Activated CD8-positive, alpha-beta memory T cell treated with anti-CD3 and anti-CD28 coated beads, Interleukin-2, amount 50 U/mL, for 4 hours (primary cell): ENCODE measurements around the gene ITGA11.

ENCODE experiments used
- DNase-seq: peaks from one replicate; pipeline ENCODE4 v3.0.0-alpha.2; 2020

ITGA11 gene

DNA sequence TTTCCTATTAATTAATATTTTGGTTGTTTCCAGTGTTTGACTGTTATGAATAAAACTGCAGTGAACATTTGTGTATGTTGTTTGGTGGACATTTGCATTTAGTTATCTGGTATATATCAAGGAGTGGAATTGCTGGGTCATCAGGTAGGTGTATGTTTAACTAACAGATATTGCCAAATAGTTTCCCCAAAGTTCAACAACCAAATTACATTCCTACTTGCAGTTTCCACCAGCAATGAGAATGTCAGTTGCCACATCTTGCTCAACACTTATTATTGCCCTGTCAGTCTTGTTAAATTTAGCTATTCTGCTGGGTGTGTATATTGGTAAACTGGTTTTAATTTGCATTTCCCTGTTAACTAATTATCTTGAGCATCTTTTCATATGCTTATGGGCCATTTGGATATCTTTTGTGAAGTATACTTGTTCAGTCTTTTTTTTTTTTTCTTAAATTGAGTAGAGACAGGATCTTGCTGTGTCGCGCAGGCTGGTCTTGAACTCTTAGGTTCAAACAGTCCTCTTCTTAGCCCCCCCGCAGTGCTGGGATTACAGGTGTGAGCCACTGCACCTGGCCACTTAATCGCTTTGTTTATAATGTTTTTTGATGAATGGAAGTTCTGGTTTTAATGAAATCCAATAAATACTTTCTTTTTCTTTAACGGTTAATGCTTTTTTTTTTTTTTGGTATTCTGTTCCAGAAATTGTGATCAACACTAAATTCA lies 146.5 kb downstream of the ITGA11 start:
- DNase-seq, result no peak

DNA sequence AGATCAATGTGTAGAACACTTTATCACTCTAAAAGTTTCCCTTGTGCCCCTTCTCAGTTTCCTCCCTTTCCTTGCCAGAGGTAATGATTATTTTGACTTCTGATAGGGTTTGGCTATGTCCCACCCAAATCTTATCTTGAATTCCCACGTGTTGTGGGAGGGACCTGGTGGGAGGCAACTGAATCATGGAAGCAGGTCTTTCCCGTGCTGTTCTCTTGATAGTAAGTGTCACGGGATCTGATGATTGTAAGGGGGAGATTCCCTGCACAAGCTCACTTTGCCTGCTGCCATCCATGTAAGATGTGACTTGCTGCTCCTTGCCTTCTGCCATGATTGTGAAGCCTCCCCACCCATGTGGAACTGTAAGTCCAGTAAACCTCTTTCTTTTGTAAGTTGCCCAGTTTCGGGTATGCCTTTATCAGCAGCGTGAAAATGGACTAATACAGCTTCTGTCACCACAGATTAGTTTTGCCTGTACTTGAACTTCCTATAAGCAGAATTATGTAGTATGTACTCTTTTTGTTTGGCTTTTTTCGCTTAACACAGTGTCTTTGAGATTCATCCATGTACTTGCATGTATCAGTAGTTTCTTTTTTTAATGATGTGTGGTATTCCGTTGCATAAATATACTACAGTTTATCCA lies 147.2 kb downstream of the ITGA11 start:
- no peak for DNase-seq

DNA sequence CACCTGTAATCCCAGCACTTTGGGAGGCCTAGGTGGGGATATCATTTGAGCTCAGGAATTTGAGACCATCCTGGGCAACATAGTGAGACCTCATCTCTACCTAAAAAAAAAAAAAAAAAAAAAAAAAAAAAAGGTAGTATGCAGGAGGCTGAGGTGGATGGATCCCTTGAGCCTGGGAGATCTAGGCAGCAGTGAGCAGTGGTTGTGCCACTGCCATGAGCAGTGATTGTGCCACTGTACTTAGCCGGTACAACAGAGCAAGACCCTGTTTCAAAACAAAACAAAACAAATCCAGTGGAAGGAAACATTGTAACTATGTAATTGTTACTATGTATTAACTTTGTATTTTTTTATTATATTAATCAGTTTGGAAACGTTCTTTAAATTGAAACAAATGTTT lies 148.6 kb downstream of the ITGA11 start:
- DNase-seq, result no peak

DNA sequence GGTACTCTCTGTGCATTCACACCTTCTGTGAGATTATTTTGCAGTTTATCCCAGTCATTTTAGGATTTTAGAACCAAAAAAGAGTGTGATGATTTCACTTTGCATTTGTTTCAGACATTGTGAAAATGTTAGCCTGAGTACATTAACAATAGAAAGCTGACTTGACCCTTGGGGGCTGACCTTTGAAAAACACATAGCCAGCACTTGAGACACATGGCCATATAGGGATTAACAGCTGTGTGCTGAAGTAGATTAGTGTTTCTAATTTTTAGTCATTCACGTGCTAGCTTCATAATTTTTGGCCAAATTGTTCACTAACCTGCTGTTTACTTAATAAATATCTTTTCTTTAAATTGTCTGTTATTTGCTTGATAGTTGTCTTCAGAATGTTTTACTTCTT lies 151.0 kb downstream of the ITGA11 start:
- DNase-seq, result no peak

DNA sequence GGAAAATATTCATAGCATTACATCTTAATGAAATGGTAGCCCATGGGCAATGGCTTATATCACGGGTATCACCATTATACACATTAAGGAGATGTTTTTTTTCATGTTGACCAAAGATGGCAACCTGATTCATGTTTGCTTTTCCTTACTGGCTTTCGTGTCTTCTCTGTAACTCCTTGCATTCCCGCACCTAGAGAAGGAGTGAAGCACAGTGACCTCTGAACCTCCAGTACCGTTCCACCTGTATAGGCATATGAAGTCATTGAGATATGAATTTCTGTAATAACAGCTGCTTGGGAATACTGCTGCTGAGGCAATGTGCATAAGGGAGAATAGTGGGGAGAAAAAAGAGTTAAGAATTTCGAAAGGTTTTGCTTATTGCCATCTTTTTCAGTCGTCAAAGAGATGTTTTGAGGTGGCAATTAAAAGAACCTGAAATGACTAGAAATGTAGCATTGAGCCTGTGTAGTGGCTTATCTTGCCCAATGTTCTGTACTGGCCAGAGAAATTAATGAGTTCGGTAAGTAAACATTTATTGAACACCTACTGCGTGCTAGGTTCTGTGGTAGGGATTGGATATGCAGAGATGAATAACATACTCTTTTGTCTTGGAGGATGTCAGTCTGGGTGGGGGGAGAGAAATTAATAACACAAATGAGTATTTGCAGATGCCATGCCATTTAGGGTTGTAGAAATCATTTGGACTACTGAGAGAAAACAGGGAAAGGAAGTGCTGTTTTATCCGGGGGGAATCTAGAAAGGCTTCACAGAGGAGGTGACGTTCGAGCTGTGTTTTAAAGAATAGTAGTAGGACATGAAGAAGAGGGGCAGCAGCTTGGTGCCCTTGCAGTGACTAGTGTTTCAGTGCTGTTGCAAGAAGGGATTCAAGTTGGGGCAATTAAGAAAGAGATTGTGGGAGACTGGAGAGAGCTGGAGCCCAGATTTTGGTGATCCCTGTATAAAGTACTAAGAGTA lies 151.9 kb downstream of the ITGA11 start:
- no peak for DNase-seq

- no peak for DNase-seq
Observed at GRCh38 chr15:68278595-68279405, 153.2 kb downstream of the ITGA11 start.

GRCh38 chr15:68278345-68278594 lies 153.7 kb downstream of the ITGA11 start:
- DNase-seq, result no peak

GRCh38 chr15:68277603-68278344 lies 154.2 kb downstream of the ITGA11 start, which contains the start of gene FEM1B:
Gene FEM1B, plus strand, starts transcription at chr15:68277745. Its CDS starts 673 bp downstream, at chr15:68278418.
- peak; percentile 84 for DNase-seq

GRCh38 chr15:68277131-68277602 lies 154.8 kb downstream of the ITGA11 start:
- DNase-seq, result no peak

DNA sequence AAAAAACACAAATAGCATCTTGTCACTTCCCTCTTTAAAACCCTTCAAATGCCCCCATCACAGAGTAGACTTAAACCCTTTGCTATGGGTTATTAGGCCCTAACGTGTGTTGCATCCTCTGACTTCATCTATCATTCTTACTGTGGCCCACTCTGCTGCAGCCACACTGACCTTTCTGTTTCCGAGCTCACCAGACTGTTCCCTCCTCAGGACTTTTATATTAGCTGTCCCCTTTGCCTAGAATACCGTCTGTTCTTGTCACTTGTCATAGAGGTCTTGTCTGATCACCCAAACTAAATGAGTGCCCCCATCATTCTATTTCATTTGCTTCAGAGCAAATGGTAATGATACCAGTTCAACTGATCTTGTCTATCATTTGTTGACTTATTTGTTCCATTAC lies 155.3 kb downstream of the ITGA11 start:
- no peak for DNase-seq

GRCh38 chr15:68275165-68275746 lies 156.7 kb downstream of the ITGA11 start:
- no peak for DNase-seq

- no peak for DNase-seq
Observed at GRCh38 chr15:68274201-68274848, 157.6 kb downstream of the ITGA11 start.

DNA sequence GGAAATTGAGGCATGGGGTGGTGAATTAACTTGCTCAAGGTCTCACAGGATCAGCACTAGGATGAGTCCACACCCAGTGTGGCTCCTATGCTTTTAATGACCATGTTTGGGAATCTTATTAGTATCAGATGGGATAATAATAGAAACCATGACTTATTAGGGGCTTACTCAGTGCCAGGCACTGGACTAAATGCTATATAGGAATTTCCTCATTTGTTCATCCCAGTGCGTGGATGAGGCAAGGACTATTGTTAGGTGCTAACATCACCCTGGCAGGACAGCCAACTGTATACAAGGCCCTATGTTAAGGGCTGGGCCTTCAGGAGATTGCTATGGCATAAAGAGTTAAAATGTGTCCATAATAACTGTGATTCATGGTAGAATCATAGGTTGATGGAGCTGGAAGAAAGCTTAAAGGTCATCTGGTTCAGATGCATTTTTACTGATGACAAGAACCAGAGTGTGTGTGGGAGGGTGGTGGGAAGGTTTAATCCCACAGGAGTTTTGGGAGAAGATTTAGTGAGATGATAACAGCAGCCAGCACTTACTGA lies 159.2 kb downstream of the ITGA11 start:
- DNase-seq, result no peak

DNA sequence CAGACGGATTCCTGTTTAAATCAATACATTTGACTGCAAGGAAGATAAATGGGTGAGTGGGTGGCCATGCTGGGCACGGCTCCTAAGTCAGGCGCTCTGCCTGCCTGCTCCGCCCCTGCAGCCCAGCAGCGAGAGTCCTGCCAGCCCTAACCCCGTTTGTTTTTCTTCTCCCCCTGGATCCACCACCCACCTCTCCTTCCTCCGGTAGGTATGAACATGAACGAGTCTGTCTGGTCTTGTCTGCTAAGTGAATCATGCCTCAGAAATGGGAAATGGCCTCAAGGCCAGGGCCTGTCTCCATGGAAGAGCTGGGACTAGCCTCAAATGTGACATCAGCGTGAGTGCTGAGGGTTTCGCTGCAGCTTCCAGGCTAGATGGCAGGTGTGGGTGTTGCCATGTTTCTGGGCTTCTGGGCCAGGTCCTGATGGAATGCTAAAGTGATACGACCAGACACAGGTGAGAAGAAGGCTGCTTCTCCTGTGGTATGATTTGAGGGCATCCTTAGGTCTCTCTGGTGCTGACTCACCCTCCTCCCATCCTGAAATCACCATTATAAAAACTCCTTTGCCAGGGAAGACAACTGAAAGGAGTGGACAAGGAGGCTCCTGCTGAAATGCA lies 160.0 kb downstream of the ITGA11 start:
- DNase-seq, result no peak

DNA sequence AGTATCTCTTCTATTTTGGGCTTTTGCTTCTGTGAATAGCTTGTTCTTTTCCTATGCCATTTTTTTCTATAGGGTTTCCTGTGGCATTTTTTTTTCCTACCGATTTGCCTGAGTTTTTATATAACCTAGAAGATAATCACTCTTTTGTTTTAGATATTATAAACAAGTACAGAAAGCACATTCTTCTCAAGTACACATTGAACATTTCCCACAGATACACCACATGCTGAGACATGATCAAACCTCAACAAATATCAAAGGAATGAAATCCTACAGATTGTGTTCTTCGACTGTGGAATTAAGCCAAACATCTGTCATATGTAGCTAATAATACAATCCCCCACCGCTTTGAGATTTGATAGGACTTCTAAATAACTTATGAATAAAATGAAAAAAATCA lies 163.6 kb downstream of the ITGA11 start:
- no peak for DNase-seq

DNA sequence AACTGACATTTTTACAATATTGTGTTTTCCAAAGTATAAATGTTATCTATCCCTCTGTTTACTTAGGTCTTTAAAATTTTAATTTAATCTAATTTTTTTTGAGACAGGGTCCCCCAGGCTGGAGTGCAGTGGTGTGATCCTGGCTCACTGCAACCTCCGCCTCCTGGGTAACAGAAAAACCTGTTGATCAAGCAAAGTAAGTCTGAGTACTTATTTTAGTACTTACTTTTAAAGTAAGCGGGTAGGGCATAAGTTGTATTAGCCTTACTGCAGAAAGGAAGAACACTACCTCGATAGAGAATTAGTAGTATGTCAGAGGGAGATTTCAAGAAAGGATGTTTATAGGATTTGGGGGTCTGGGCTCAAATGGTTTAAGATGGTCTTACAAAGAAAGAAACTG lies 166.3 kb downstream of the ITGA11 start:
- no peak for DNase-seq

DNA sequence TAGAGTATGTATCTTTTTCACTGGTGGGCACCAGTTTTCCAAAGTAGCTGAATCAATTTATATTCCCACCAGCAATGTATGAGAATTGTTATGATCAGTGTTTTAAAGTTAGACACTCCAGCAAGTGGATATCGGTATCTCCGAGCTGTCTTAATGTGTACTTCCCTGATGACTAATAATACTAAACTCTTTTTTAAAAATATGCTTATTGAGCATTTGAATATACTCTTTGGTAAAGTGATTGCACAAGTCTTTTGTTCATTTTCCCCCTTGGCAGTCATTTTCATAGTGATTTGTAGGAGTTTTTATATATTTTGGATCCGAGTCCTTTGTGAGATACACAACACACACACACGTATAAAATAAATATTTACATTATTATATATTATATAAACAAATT lies 166.9 kb downstream of the ITGA11 start:
- no peak for DNase-seq

GRCh38 chr15:68264282-68264681 lies 167.7 kb downstream of the ITGA11 start:
- no peak for DNase-seq

- DNase-seq, result no peak
Observed at GRCh38 chr15:68262514-68263356, 169.2 kb downstream of the ITGA11 start.
